ENCODE measurements around the gene TAGLN3. TPM values are rescaled to one million over a fixed set of nuclear protein-coding genes. Genes with fewer than 3 reads are reported as not detected.

TAGLN3 gene
- total RNA-seq = 3.5 TPM
- 1 to 10 TPM; 3.1 to 6.4 (median 3.6) TPM for polyA plus RNA-seq (ENCODE audit: insufficient read depth in 1 of 8, insufficient read length in 8 of 8, low replicate concordance in 1 of 8)
- long read RNA-seq, donor 1 = 0 reads
- long read RNA-seq, donor 2 = 0 reads
- long read RNA-seq, donor 3, partial matches to known transcripts = 0 of 2 reads
- long read RNA-seq, donor 3, other reads (novel, unspliced or antisense) = 0 of 2 reads
- long read RNA-seq, donor 4 = 0 reads
- long read RNA-seq, donor 5, partial matches to known transcripts = 0 of 3 reads
- long read RNA-seq, donor 5, other reads (novel, unspliced or antisense) = 0 of 3 reads
- long read RNA-seq, donor 6, partial matches to known transcripts = 0 of 2 reads
- long read RNA-seq, donor 6, other reads (novel, unspliced or antisense) = 0 of 2 reads
- long read RNA-seq, donor 7, partial matches to known transcripts = 0 of 3 reads
- long read RNA-seq, donor 7, other reads (novel, unspliced or antisense) = 0 of 3 reads
- long read RNA-seq, donor 8, partial matches to known transcripts = 0 of 3 reads
- long read RNA-seq, donor 8, other reads (novel, unspliced or antisense) = 0 of 3 reads
- long read RNA-seq, donor 9, partial matches to known transcripts = 0 of 2 reads
- long read RNA-seq, donor 9, other reads (novel, unspliced or antisense) = 0 of 2 reads
- long read RNA-seq, donor 10, partial matches to known transcripts = 0 of 1 reads
- long read RNA-seq, donor 10, other reads (novel, unspliced or antisense) = 0 of 1 reads
- long read RNA-seq, donor 11, partial matches to known transcripts = 0 of 1 reads
- long read RNA-seq, donor 11, other reads (novel, unspliced or antisense) = 0 of 1 reads

DNA sequence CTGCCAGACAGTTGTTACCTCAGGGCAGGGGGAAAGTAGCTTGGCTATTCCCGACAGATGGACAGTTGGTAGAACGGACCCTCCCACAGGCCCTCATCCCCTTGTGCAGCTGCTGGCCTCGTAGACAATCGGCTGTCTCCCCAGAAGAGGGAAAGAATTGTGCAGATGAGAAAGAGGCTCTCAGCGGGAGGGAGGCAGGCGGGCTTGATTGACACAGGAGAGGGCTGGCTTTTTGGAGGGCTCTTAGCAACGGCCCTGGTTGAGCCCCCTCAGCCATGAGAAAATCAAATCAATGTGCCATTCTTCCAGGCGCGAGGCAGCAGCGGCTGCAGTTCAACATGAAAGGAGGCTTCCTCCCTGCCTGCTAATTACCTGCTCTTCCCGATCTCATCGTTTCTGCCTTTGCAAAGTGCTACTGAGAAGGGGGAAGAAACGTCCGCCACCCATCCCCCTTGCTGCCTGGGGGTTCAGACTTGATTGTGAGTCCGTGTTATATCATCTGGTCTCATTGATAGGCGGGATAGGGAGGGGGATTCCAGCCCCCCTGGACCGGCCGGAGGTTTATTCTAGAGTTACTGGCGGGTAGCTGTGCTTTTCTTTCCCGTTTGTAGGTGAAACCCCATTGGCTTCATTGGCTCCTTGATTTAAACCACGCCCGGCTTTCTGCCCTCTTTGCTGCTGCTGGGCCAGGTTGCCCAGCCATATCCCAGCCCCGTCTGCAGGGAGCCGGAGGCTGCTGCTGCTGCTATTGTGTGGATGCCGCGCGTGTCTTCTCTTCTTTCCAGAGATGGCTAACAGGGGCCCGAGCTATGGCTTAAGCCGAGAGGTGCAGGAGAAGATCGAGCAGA is at the start of gene TAGLN3:
TAGLN3 (plus strand) TSS at position 287 of the 848 bp plus-strand sequence; CDS start at position 788, 501 bp downstream.
- 2% methylated on average over 23 of the region's 30 CpGs for WGBS (ENCODE audit: insufficient coverage)
- H3K4me3 ChIP-seq (ENCODE audit: low read length) = peak within 1 kb of the TSS; percentile 46
- no peaks in the 10 kb centered on the region for H3K9me3 ChIP-seq (replicated peaks; ENCODE audit: control insufficient read depth, low read depth, low read length)
- peak; percentile 70 for DNase-seq
- H3K4me1 ChIP-seq (ENCODE audit: control insufficient read depth, insufficient read depth, low read length) = peaks cover 17% of the 10 kb centered on the region
- peaks cover 21% of the 10 kb centered on the region for H3K27me3 ChIP-seq (ENCODE audit: control insufficient read depth, insufficient read depth, low read length)
- no peaks in the 10 kb centered on the region for H3K36me3 ChIP-seq (ENCODE audit: control insufficient read depth, insufficient read depth, low read length)
- no peak within 1 kb of the TSS for H3K27ac ChIP-seq (ENCODE audit: low read length)

GRCh38 chr3:111949712-111950111 is 49.0 kb upstream of the TAGLN3 start:
- peaks cover 16% of the 10 kb centered on the region for H3K36me3 ChIP-seq (ENCODE audit: control insufficient read depth, insufficient read depth, low read length)
- H3K27ac ChIP-seq (ENCODE audit: low read length) = no peak overlapping the region
- no peaks in the 10 kb centered on the region for H3K4me1 ChIP-seq (ENCODE audit: control insufficient read depth, insufficient read depth, low read length)
- H3K9me3 ChIP-seq (replicated peaks; ENCODE audit: control insufficient read depth, low read depth, low read length) = no peaks in the 10 kb centered on the region
- no peak for DNase-seq
- H3K27me3 ChIP-seq (ENCODE audit: control insufficient read depth, insufficient read depth, low read length) = no peaks in the 10 kb centered on the region
- H3K4me3 ChIP-seq (ENCODE audit: low read length) = no peak overlapping the region
- 90% methylated on average over 1 of the region's 3 CpGs for WGBS (ENCODE audit: insufficient coverage)

GRCh38 chr3:111951032-111951431 is 47.7 kb upstream of the TAGLN3 start:
- no peaks in the 10 kb centered on the region for H3K4me1 ChIP-seq (ENCODE audit: control insufficient read depth, insufficient read depth, low read length)
- no CpG with 5 or more reads among the region's 2 CpGs for WGBS (ENCODE audit: insufficient coverage)
- H3K4me3 ChIP-seq (ENCODE audit: low read length) = no peak overlapping the region
- no peaks in the 10 kb centered on the region for H3K27me3 ChIP-seq (ENCODE audit: control insufficient read depth, insufficient read depth, low read length)
- no peak overlapping the region for H3K27ac ChIP-seq (ENCODE audit: low read length)
- H3K9me3 ChIP-seq (replicated peaks; ENCODE audit: control insufficient read depth, low read depth, low read length) = no peaks in the 10 kb centered on the region
- no peak for DNase-seq
- peaks cover 22% of the 10 kb centered on the region for H3K36me3 ChIP-seq (ENCODE audit: control insufficient read depth, insufficient read depth, low read length)

- Histone ChIP-seq H3K9me3 (replicated peaks; ENCODE audit: control insufficient read depth, low read depth, low read length) (no peaks in the 10 kb centered on the region), H3K27me3 (ENCODE audit: control insufficient read depth, insufficient read depth, low read length) (no peaks in the 10 kb centered on the region), H3K4me3 (ENCODE audit: low read length) (no peak overlapping the region), H3K36me3 (ENCODE audit: control insufficient read depth, insufficient read depth, low read length) (peaks cover 19% of the 10 kb centered on the region), H3K4me1 (ENCODE audit: control insufficient read depth, insufficient read depth, low read length) (peaks cover 2% of the 10 kb centered on the region), H3K27ac (ENCODE audit: low read length) (no peak overlapping the region)
- WGBS (ENCODE audit: insufficient coverage) = 71% methylated on average over 1 of the region's 5 CpGs
- no peak for DNase-seq
Observed at GRCh38 chr3:111952086-111952485, 46.6 kb upstream of the TAGLN3 start.

DNA sequence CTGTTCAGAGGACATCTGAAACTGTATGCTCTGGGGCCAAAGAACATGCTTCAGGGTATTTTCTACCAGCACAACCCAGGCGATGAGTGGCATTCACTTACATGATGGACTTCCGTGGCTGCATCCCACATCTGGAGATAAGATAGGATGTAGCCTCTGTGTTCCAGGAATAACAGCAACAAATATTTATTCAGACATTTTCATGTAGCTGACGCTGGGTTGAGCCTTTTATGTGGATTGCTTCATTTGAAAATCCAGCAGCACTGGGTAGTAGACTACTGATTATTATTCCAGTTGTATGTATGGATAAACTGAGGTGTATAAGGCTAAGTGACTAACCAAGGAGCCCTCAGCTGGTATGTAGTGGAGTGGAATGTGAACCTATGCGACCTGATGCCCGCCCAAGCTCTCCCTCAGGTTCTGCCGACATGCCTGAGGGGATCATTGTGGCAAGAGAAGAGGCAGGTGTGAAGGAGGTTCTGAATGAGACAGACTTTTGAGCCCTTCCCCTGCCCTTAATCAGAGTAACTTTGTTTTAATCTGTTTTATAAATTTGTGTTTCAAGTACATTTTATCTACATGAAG is 45.8 kb upstream of the TAGLN3 start:
- Histone ChIP-seq H3K4me1 (ENCODE audit: control insufficient read depth, insufficient read depth, low read length) (peaks cover 2% of the 10 kb centered on the region), H3K4me3 (ENCODE audit: low read length) (no peak overlapping the region), H3K36me3 (ENCODE audit: control insufficient read depth, insufficient read depth, low read length) (peaks cover 19% of the 10 kb centered on the region), H3K27ac (ENCODE audit: low read length) (no peak overlapping the region), H3K9me3 (replicated peaks; ENCODE audit: control insufficient read depth, low read depth, low read length) (no peaks in the 10 kb centered on the region), H3K27me3 (ENCODE audit: control insufficient read depth, insufficient read depth, low read length) (no peaks in the 10 kb centered on the region)
- 100% methylated on average over 1 of the region's 6 CpGs for WGBS (ENCODE audit: insufficient coverage)
- DNase-seq = no peak

- H3K9me3 ChIP-seq (replicated peaks; ENCODE audit: control insufficient read depth, low read depth, low read length) = no peaks in the 10 kb centered on the region
- H3K4me1 ChIP-seq (ENCODE audit: control insufficient read depth, insufficient read depth, low read length) = peaks cover 2% of the 10 kb centered on the region
- peaks cover 21% of the 10 kb centered on the region for H3K36me3 ChIP-seq (ENCODE audit: control insufficient read depth, insufficient read depth, low read length)
- no peak overlapping the region for H3K27ac ChIP-seq (ENCODE audit: low read length)
- no peaks in the 10 kb centered on the region for H3K27me3 ChIP-seq (ENCODE audit: control insufficient read depth, insufficient read depth, low read length)
- H3K4me3 ChIP-seq (ENCODE audit: low read length) = no peak overlapping the region
- WGBS (ENCODE audit: insufficient coverage) = 29% methylated on average over 1 of the region's 6 CpGs
- DNase-seq = no peak
Observed at GRCh38 chr3:111954228-111954990, 44.3 kb upstream of the TAGLN3 start.

- peaks cover 2% of the 10 kb centered on the region for H3K4me1 ChIP-seq (ENCODE audit: control insufficient read depth, insufficient read depth, low read length)
- no peaks in the 10 kb centered on the region for H3K27me3 ChIP-seq (ENCODE audit: control insufficient read depth, insufficient read depth, low read length)
- no peak for DNase-seq
- peak overlapping the region; percentile 13 for H3K27ac ChIP-seq (ENCODE audit: low read length)
- H3K4me3 ChIP-seq (ENCODE audit: low read length) = no peak overlapping the region
- no CpG with 5 or more reads among the region's 1 CpG for WGBS (ENCODE audit: insufficient coverage)
- no peaks in the 10 kb centered on the region for H3K9me3 ChIP-seq (replicated peaks; ENCODE audit: control insufficient read depth, low read depth, low read length)
- peaks cover 19% of the 10 kb centered on the region for H3K36me3 ChIP-seq (ENCODE audit: control insufficient read depth, insufficient read depth, low read length)
Observed at GRCh38 chr3:111955876-111956275, 42.8 kb upstream of the TAGLN3 start.

DNA sequence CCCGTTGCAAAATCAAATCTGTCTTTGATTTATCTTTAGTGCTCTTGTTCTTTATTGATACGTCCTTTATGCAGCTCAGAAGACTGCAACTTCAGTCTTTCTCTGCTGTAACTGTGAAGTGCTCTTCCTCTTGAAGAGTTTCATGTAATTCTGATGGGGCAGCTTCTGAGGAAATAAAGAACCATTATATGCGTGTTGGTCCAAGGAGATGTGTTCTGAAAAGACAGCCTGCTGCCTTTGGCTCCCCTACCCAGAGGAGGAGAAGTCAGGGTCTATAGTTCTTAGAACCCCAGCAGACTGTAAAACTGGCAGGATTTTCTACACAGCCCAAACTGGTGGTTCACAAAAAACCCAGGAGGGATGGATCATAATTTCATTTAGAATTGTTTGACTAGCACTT is 42.3 kb upstream of the TAGLN3 start:
- Histone ChIP-seq H3K27ac (ENCODE audit: low read length) (peak overlapping the region; percentile 37), H3K27me3 (ENCODE audit: control insufficient read depth, insufficient read depth, low read length) (no peaks in the 10 kb centered on the region), H3K4me3 (ENCODE audit: low read length) (no peak overlapping the region), H3K36me3 (ENCODE audit: control insufficient read depth, insufficient read depth, low read length) (peaks cover 19% of the 10 kb centered on the region), H3K4me1 (ENCODE audit: control insufficient read depth, insufficient read depth, low read length) (peaks cover 2% of the 10 kb centered on the region), H3K9me3 (replicated peaks; ENCODE audit: control insufficient read depth, low read depth, low read length) (no peaks in the 10 kb centered on the region)
- no CpG with 5 or more reads among the region's 3 CpGs for WGBS (ENCODE audit: insufficient coverage)
- no peak for DNase-seq
